Loucy (cell line): Measurements from ENCODE around the gene LITAFD.

Source experiments
- EZH2phosphoT487 ChIP-seq: fragments of 200-600 bp; IDR thresholded peaks from 2 replicates; pipeline ENCODE4 v1.6.1; 2018; ENCODE audit warnings: antibody characterized with exemption, mild to moderate bottlenecking, moderate library complexity, borderline replicate concordance
- TF ChIP-seq, protein P1 (sequence below): fragments of 200-600 bp; sonication (generic); conservative IDR thresholded peaks from 2 replicates; pipeline ENCODE4 v1.5.1; 2014; ENCODE audit warnings: mild to moderate bottlenecking, antibody characterized with exemption, low read length

DNA sequence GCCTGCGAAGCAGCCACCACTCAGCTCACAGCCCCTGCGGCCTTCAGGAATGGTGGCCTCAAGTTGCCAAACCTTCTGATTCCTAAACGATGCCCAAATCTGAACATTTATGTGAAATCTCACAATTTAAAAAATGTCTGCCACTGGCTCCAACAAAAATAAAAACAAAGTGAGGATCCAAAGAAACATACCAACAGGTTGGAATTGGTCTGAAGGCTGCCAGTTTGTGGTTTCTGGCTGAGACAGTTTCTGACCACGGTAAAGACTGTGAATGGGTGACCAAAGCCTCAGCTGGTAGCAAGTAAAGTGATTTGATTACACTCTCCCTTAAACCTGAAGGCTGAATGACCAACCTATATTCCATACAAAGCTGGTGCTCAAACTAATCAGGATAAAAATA, 24.9 kb downstream of the LITAFD start:
- TF ChIP-seq, protein P1, sequence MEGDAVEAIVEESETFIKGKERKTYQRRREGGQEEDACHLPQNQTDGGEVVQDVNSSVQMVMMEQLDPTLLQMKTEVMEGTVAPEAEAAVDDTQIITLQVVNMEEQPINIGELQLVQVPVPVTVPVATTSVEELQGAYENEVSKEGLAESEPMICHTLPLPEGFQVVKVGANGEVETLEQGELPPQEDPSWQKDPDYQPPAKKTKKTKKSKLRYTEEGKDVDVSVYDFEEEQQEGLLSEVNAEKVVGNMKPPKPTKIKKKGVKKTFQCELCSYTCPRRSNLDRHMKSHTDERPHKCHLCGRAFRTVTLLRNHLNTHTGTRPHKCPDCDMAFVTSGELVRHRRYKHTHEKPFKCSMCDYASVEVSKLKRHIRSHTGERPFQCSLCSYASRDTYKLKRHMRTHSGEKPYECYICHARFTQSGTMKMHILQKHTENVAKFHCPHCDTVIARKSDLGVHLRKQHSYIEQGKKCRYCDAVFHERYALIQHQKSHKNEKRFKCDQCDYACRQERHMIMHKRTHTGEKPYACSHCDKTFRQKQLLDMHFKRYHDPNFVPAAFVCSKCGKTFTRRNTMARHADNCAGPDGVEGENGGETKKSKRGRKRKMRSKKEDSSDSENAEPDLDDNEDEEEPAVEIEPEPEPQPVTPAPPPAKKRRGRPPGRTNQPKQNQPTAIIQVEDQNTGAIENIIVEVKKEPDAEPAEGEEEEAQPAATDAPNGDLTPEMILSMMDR, result no peak
- no peak for TF ChIP-seq EZH2phosphoT487
